Measurements from ENCODE around the gene SEMA5B.

DNA sequence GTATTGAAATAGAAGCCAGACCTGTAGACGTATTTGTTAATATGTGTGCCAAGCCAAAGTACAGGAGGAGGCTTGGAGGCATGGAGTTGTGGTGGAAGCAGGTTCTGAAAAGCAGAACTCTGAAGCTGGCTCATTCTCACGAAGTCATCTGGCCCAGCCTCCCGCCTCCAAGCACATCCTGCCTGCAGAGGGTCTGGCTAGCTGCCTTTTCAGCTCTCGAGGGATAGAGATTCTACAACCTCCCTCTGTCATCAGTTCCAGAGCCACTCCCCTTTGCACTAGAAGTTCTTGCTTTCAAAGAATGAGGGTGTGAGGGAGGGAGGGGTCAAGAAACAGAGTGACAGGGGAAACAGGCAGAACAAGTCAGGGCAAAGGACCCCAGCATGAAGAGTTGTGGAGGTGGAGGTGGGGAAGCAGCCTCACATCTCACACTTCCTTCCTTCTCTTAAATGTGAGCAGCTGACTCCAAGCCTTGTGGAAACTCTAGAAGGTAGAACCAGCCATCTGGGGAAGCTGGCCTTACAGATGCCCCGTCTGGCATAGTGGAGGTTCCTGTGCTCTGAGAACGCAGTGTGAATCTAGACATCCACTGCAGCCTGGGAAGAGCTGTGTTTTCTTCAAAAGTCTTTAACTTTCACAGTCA, 137.4 kb downstream of the SEMA5B start:
- TF ChIP-seq, protein P1, sequence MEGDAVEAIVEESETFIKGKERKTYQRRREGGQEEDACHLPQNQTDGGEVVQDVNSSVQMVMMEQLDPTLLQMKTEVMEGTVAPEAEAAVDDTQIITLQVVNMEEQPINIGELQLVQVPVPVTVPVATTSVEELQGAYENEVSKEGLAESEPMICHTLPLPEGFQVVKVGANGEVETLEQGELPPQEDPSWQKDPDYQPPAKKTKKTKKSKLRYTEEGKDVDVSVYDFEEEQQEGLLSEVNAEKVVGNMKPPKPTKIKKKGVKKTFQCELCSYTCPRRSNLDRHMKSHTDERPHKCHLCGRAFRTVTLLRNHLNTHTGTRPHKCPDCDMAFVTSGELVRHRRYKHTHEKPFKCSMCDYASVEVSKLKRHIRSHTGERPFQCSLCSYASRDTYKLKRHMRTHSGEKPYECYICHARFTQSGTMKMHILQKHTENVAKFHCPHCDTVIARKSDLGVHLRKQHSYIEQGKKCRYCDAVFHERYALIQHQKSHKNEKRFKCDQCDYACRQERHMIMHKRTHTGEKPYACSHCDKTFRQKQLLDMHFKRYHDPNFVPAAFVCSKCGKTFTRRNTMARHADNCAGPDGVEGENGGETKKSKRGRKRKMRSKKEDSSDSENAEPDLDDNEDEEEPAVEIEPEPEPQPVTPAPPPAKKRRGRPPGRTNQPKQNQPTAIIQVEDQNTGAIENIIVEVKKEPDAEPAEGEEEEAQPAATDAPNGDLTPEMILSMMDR (IDR thresholded peaks at IDR 0.05; ENCODE audit: insufficient read depth, low read length, poor library complexity, severe bottlenecking), result no peak
- TF ChIP-seq EZH2phosphoT487 (conservative IDR thresholded peaks at IDR 0.05; ENCODE audit: low read length), result no peak
